ENCODE data around the gene TMEM44.

- TF ChIP-seq CTCF (conservative IDR thresholded peaks at IDR 0.05 in 1 of 2, IDR thresholded peaks at IDR 0.05 in 1 of 2; ENCODE audit: low read depth in 1 of 2, low read length in 2 of 2) (no peak), EZH2 (IDR thresholded peaks at IDR 0.05; ENCODE audit: low read length, missing control alignments) (no peak)
Observed at GRCh38 chr3:194638991-194639605, 5.9 kb upstream of the TMEM44 start.

Measured in fibroblast of lung (primary cell).